Measurements from ENCODE around the gene CCDC122. TPM values are rescaled to one million over a fixed set of nuclear protein-coding genes. Genes with fewer than 3 reads are reported as not detected.

CCDC122 gene
- polyA plus RNA-seq, 2 of the 4 experiments (the other 2 are of a cell fraction): 2.6 to 4.3 TPM

DNA sequence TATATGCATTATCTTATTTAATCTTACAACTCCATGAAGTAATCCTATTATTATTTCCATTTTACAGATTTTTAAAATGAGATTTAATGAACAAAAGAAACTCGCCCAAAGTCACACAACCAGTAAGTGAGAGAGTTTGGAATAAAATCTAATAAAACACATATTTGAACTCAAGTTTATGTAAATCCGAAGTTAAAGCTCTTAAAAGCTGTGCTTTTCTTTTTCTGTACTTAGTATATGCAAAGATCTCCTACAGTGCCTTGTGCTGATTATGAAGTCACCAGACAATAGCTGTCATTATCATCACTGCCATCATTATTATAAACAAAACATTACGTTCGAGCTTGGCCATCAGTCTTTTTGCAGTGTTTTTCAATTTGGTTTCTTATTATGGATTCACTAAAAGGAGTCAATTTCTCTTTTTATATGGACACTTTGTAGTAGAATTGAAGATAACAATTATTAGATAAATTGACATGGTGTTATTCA, 63.1 kb downstream of the CCDC122 start:
- Histone ChIP-seq H3K4me2 (no peak overlapping the region), H3K4me1 (peaks cover 13% of the 10 kb centered on the region), H3K4me3 (no peak overlapping the region), H3K27ac (no peak overlapping the region), H3K9me3 (no peaks in the 10 kb centered on the region)
- no peak for ATAC-seq
- ChIA-PET CTCF (interaction anchor here (1.5 kb wide), 1 partner anchor 12 kb away, joined by 11 read pairs; no protein-coding TSS in a partner anchor), POLR2A (no interaction called here)
- DNase-seq (ENCODE audit: low read depth in 1 of 2, low spot score in 1 of 2): no peak
- no peak for FAIRE-seq
- no peak for TF ChIP-seq JUN (IDR thresholded peaks at IDR 0.05)
- TF ChIP-seq, protein P1, sequence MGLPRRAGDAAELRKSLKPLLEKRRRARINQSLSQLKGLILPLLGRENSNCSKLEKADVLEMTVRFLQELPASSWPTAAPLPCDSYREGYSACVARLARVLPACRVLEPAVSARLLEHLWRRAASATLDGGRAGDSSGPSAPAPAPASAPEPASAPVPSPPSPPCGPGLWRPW (IDR thresholded peaks at IDR 0.05): no peak
- no peak for TF ChIP-seq ZFP36 (IDR thresholded peaks at IDR 0.05; ENCODE audit: borderline replicate concordance, partially characterized antibody)
- no peak for TF ChIP-seq FOSL2 (IDR thresholded peaks at IDR 0.05)
- no peak for TF ChIP-seq FOSL2 (CRISPR knock-in tag; IDR thresholded peaks at IDR 0.05)
- no peak for TF ChIP-seq NR3C1 (IDR thresholded peaks at IDR 0.05)
- no peak for TF ChIP-seq RCOR1 (IDR thresholded peaks at IDR 0.05; ENCODE audit: low read depth, low read length)
- no peak for TF ChIP-seq KDM1A (IDR thresholded peaks at IDR 0.05; ENCODE audit: low read depth)
- no peak for TF ChIP-seq ZC3H11A (IDR thresholded peaks at IDR 0.05)
- TF ChIP-seq CBX2 (IDR thresholded peaks at IDR 0.05; ENCODE audit: borderline replicate concordance, low read depth): no peak
- no peak for TF ChIP-seq JUNB (IDR thresholded peaks at IDR 0.05)
- TF ChIP-seq, protein P2, sequence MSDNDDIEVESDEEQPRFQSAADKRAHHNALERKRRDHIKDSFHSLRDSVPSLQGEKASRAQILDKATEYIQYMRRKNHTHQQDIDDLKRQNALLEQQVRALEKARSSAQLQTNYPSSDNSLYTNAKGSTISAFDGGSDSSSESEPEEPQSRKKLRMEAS (IDR thresholded peaks at IDR 0.05): no peak
- no peak for TF ChIP-seq RARB (CRISPR knock-in tag; IDR thresholded peaks at IDR 0.05)
- TF ChIP-seq TP53 (CRISPR knock-in tag; IDR thresholded peaks at IDR 0.05): no peak
- no peak for TF ChIP-seq SMC3 (IDR thresholded peaks at IDR 0.05)
- no peak for TF ChIP-seq CHD2 (IDR thresholded peaks at IDR 0.05; ENCODE audit: low read length, partially characterized antibody)
- TF ChIP-seq, protein P3, sequence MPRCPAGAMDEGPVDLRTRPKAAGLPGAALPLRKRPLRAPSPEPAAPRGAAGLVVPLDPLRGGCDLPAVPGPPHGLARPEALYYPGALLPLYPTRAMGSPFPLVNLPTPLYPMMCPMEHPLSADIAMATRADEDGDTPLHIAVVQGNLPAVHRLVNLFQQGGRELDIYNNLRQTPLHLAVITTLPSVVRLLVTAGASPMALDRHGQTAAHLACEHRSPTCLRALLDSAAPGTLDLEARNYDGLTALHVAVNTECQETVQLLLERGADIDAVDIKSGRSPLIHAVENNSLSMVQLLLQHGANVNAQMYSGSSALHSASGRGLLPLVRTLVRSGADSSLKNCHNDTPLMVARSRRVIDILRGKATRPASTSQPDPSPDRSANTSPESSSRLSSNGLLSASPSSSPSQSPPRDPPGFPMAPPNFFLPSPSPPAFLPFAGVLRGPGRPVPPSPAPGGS (IDR thresholded peaks at IDR 0.05): no peak
- no peak for TF ChIP-seq EHMT2 (IDR thresholded peaks at IDR 0.05; ENCODE audit: low read depth)
- TF ChIP-seq, protein P4, sequence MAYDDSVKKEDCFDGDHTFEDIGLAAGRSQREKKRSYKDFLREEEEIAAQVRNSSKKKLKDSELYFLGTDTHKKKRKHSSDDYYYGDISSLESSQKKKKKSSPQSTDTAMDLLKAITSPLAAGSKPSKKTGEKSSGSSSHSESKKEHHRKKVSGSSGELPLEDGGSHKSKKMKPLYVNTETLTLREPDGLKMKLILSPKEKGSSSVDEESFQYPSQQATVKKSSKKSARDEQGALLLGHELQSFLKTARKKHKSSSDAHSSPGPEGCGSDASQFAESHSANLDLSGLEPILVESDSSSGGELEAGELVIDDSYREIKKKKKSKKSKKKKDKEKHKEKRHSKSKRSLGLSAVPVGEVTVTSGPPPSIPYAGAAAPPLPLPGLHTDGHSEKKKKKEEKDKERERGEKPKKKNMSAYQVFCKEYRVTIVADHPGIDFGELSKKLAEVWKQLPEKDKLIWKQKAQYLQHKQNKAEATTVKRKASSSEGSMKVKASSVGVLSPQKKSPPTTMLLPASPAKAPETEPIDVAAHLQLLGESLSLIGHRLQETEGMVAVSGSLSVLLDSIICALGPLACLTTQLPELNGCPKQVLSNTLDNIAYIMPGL (CRISPR knock-in tag; IDR thresholded peaks at IDR 0.05; ENCODE audit: borderline replicate concordance): no peak
- TF ChIP-seq CEBPB (IDR thresholded peaks at IDR 0.05): no peak
- no peak for TF ChIP-seq HOXB13 (CRISPR knock-in tag; IDR thresholded peaks at IDR 0.05; ENCODE audit: low read depth)
- WGBS (ENCODE audit: missing lambda C conversion rate): 77% methylated on average over 4 of the region's 4 CpGs

DNA sequence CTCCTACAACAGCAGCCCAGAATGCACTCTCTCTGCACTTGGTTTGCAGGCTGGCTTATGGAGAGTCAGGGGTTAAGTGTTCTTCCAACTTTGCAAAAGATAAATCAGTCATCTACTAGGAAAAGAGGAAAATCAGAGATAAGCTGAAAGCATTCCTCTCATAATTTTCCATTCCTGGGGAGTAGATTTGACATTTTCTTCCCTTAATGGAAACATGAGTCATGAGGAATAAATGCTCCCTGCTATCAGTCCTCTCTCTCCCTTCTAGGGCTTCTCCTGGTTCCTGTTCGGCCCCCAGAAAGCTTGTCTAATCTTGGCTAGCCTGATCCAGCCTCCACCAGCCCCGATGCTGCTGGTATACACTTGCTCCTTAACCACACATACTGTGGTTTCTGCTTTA, 64.3 kb downstream of the CCDC122 start:
- ATAC-seq (peak in 1 of 2 experiments; percentile 84; a peak in 3 of 6 replicates), FAIRE-seq (no peak), DNase-seq (ENCODE audit: low read depth in 1 of 2, low spot score in 1 of 2) (peak in 1 of 2 experiments; percentile 28)
- WGBS (ENCODE audit: missing lambda C conversion rate): 0% methylated on average over 2 of the region's 2 CpGs
- TF ChIP-seq, protein P5, sequence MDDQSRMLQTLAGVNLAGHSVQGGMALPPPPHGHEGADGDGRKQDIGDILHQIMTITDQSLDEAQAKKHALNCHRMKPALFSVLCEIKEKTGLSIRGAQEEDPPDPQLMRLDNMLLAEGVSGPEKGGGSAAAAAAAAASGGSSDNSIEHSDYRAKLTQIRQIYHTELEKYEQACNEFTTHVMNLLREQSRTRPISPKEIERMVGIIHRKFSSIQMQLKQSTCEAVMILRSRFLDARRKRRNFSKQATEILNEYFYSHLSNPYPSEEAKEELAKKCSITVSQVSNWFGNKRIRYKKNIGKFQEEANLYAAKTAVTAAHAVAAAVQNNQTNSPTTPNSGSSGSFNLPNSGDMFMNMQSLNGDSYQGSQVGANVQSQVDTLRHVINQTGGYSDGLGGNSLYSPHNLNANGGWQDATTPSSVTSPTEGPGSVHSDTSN (IDR thresholded peaks at IDR 0.05): no peak
- TF ChIP-seq CHD4 (IDR thresholded peaks at IDR 0.05; ENCODE audit: borderline replicate concordance) (no peak), JUN (IDR thresholded peaks at IDR 0.05) (no peak), RARB (CRISPR knock-in tag; IDR thresholded peaks at IDR 0.05) (no peak), PHF8 (IDR thresholded peaks at IDR 0.05; ENCODE audit: borderline replicate concordance, low read depth) (no peak), GATA3 (IDR thresholded peaks at IDR 0.05; ENCODE audit: borderline replicate concordance) (peak; percentile 50; the same call in 1 of the 2 replicates), FOSL2 (IDR thresholded peaks at IDR 0.05) (peak; percentile 20; the same call in 1 of the 2 replicates), FOSL2 (CRISPR knock-in tag; IDR thresholded peaks at IDR 0.05) (no peak), FOXS1 (CRISPR knock-in tag; IDR thresholded peaks at IDR 0.05) (no peak), CBX8 (IDR thresholded peaks at IDR 0.05) (no peak)
- TF ChIP-seq, protein P1 (IDR thresholded peaks at IDR 0.05): no peak
- TF ChIP-seq, protein P6, sequence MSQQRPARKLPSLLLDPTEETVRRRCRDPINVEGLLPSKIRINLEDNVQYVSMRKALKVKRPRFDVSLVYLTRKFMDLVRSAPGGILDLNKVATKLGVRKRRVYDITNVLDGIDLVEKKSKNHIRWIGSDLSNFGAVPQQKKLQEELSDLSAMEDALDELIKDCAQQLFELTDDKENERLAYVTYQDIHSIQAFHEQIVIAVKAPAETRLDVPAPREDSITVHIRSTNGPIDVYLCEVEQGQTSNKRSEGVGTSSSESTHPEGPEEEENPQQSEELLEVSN (IDR thresholded peaks at IDR 0.05; ENCODE audit: borderline replicate concordance, low read depth): no peak
- TF ChIP-seq, protein P4 (CRISPR knock-in tag; IDR thresholded peaks at IDR 0.05; ENCODE audit: borderline replicate concordance): no peak
- TF ChIP-seq, protein P2 (IDR thresholded peaks at IDR 0.05): no peak
- H3K9me3 ChIP-seq: no peaks in the 10 kb centered on the region
- H3K4me3 ChIP-seq: no peak overlapping the region
- peaks cover 13% of the 10 kb centered on the region for H3K4me1 ChIP-seq
- H3K27ac ChIP-seq: peak overlapping the region; percentile 36 to 81; a peak in 5 of 6 replicates
- POLR2A ChIA-PET: interaction anchor here (0.7 to 1.2 kb wide), 2 partner anchors 10 to 64 kb away, joined by 3 to 5 read pairs; partner anchors contain the start of genes CCDC122 and LACC1
- H3K4me2 ChIP-seq: peak overlapping the region; percentile 46
- CTCF ChIA-PET: interaction anchor here (1.5 kb wide), 1 partner anchor 11 kb away, joined by 11 read pairs; no protein-coding TSS in a partner anchor

Data from A549 (cell line).